Thoracic aorta (tissue), 2 donors: ENCODE data around the gene AXIN2. TPM values are rescaled to one million over a fixed set of nuclear protein-coding genes. Genes with fewer than 3 reads are reported as not detected.

Experiments
- ATAC-seq: fragments of 150-250 bp; one replicate; pipeline ENCODE4 v1.8.0; 2017; ENCODE audit warnings: low read depth; ENCODE audit not compliant: insufficient number of reproducible peaks, low FRiP score
- DNase-seq: peaks from one replicate; pipeline ENCODE4 v3.0.0-alpha.2; 2020; ENCODE audit warnings: low spot score
- H3K27ac ChIP-seq, 2 donors: fragments of 200-600 bp; sonication (generic); 1 replicate in 1 of 2; 2 replicates in 1 of 2; pipeline ENCODE4 v1.5.1; 2016; ENCODE audit warnings: mild to moderate bottlenecking in 2 of 2, moderate library complexity in 2 of 2
- H3K27me3 ChIP-seq: fragments of 200-600 bp; sonication (generic); replicated peaks from 2 replicates; pipeline ENCODE4 v1.6.0; 2016; ENCODE audit warnings: mild to moderate bottlenecking; ENCODE audit not compliant: insufficient read depth
- H3K36me3 ChIP-seq: fragments of 200-600 bp; sonication (generic); one replicate; pipeline ENCODE4 v1.5.1; 2016
- H3K4me1 ChIP-seq, 2 donors: fragments of 200-600 bp; sonication (generic); 1 replicate in 1 of 2; 2 replicates in 1 of 2; pipeline versions ENCODE4 v1.5.1 to v1.6.0; 2016; ENCODE audit warnings: low read depth in 2 of 2, mild to moderate bottlenecking in 1 of 2; ENCODE audit not compliant: control insufficient read depth in 1 of 2
- H3K4me3 ChIP-seq: fragments of 200-600 bp; sonication (generic); 2 replicates; pipeline ENCODE4 v1.5.1; 2016; ENCODE audit warnings: mild to moderate bottlenecking
- H3K9me3 ChIP-seq: fragments of 200-600 bp; sonication (generic); 2 replicates; pipeline ENCODE4 v1.5.1; 2016
- total RNA-seq, 2 donors: library from RNA; depleted of rRNA; stranded (reverse); fragments of >200 nt; gene quantifications; one replicate each; pipeline versions ENCODE4 v1.1.0 to v1.2.3, GENCODE V29; 2016
- TF ChIP-seq, protein P1 (sequence below): fragments of 200-600 bp; sonication (generic); IDR thresholded peaks from one replicate; pipeline ENCODE4 v1.5.1; 2019; ENCODE audit warnings: antibody characterized with exemption

AXIN2 gene
- total RNA-seq, 2 donors from 2014 or later, result 24.9 to 27.4 TPM

DNA sequence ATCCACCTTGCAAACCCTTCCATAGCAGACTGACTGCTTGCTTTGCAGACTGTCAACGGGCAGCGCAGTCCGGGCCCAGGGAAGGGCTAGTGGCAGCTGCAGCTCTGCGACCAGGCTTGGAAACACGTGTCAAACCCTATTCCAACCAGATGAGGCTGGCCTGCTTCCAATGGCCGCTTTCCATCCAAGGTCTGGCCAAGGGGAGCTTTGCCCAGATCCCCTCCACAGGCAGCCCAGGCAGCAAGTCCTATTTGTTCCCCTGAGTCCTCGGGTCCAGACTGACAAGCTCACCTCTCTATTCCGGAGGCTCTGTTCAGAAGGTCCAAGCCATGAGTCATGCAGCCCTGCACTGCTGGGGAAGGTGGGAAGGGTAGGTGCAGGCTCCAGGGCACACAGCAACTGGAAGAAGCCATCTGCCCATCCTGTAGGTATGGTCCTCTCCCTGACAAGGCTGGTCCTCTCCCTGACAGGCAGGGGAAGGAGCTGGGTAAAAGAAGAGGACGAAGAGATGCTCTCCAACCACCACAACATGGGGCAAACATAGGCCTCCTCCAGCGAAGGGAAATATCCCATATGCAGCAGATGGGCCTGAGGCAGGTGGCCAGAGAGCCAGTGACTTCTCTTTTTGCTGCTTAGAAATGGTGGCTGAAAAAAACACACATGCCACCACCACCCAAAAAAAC, 22.6 kb upstream of the AXIN2 start:
- DNase-seq (no peak), ATAC-seq (peak; percentile 25)
- peaks cover 10 to 24% of the 10 kb centered on the region in 2 donors for H3K4me1 ChIP-seq
- no peaks in the 10 kb centered on the region for H3K36me3 ChIP-seq
- H3K9me3 ChIP-seq, result no peaks in the 10 kb centered on the region
- no peaks in the 10 kb centered on the region for H3K27me3 ChIP-seq
- H3K27ac ChIP-seq, result peak overlapping the region; percentile 52 to 53
- peak overlapping the region; percentile 30 for H3K4me3 ChIP-seq
- TF ChIP-seq, protein P1, sequence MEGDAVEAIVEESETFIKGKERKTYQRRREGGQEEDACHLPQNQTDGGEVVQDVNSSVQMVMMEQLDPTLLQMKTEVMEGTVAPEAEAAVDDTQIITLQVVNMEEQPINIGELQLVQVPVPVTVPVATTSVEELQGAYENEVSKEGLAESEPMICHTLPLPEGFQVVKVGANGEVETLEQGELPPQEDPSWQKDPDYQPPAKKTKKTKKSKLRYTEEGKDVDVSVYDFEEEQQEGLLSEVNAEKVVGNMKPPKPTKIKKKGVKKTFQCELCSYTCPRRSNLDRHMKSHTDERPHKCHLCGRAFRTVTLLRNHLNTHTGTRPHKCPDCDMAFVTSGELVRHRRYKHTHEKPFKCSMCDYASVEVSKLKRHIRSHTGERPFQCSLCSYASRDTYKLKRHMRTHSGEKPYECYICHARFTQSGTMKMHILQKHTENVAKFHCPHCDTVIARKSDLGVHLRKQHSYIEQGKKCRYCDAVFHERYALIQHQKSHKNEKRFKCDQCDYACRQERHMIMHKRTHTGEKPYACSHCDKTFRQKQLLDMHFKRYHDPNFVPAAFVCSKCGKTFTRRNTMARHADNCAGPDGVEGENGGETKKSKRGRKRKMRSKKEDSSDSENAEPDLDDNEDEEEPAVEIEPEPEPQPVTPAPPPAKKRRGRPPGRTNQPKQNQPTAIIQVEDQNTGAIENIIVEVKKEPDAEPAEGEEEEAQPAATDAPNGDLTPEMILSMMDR, result no peak

DNA sequence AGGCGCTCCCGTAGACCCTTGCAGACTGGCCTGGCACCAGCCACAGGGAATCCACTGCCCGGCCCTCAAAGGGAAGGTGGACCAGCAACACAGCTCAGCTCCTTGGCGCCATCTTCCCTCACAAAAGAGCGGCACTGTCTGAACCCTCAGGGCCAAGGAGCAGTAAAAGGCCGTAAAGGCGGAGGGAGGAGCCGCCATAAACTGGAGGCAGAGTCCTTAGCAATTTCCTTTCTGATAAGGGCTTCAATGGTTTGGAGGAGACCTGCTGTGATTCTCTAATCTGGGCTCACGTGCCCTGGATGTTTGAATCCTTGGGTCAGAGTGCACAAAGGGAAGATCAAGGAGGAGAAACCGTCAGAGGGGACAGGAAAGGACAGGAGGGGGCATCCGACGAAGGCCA, 15.5 kb upstream of the AXIN2 start:
- TF ChIP-seq, protein P1, result no peak
- no peak for ATAC-seq
- no peaks in the 10 kb centered on the region for H3K36me3 ChIP-seq
- DNase-seq, result no peak
- H3K4me3 ChIP-seq, result no peak overlapping the region
- no peaks in the 10 kb centered on the region for H3K4me1 ChIP-seq
- no peaks in the 10 kb centered on the region for H3K27me3 ChIP-seq
- H3K9me3 ChIP-seq, result no peaks in the 10 kb centered on the region
- no peak overlapping the region for H3K27ac ChIP-seq

DNA sequence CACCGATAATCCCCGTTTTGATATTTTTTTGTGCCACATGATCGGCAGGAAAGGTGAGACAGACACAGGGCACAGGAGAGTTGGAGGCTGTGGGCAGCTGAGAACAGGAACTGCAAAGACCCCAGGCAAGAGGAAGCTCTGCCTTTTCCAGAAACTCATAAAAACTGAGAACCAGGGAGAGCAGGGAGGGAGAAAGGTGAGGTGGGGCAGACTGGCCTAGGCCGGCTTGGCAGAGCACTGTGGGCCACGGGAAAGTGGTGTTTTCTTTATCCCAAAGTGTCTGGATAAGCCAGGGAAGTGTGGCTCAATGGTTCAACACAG, 11.8 kb upstream of the AXIN2 start:
- no peaks in the 10 kb centered on the region for H3K4me1 ChIP-seq
- no peak for ATAC-seq
- H3K36me3 ChIP-seq, result no peaks in the 10 kb centered on the region
- H3K4me3 ChIP-seq, result no peak overlapping the region
- DNase-seq, result no peak
- TF ChIP-seq, protein P1, result no peak
- H3K27me3 ChIP-seq, result no peaks in the 10 kb centered on the region
- no peaks in the 10 kb centered on the region for H3K9me3 ChIP-seq
- no peak overlapping the region for H3K27ac ChIP-seq

DNA sequence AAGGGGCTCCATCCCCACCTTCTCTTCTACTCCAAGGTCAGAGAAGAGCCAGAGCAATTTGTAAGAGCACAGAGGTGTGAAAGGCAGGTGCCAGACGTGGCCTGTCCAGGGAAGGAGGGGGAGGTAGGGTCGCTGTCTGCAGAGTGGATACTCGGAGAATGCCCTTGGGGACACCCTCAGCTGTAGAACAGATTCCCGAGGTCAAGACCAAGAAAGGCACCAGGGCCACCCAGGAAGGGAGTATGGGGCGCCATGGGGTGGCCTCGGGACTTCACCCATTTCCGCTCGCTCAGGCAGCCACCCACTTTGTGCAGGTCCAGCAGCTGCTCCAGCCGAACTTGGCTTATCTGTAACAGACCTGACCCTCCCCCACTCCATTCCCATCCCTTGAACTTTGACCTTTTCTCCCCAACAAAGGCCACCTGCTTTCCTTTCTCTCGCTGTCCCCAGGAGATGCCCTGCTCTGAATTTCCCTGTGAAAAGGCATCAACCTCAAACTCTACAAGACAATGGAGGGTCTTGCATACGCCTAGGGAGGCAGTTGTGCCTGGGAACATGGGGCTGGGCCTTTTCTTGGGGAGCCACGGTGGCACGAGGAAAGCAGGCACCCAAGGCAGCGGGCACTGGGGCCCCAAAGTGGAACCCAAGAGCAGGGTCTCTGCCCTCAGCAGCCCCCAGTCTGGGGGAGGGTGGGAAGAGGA, 11.3 kb upstream of the AXIN2 start:
- no peak for DNase-seq
- Histone ChIP-seq H3K4me1 (no peaks in the 10 kb centered on the region), H3K27ac (no peak overlapping the region), H3K27me3 (no peaks in the 10 kb centered on the region), H3K4me3 (no peak overlapping the region), H3K9me3 (no peaks in the 10 kb centered on the region), H3K36me3 (no peaks in the 10 kb centered on the region)
- ATAC-seq, result no peak
- TF ChIP-seq, protein P1, result no peak

DNA sequence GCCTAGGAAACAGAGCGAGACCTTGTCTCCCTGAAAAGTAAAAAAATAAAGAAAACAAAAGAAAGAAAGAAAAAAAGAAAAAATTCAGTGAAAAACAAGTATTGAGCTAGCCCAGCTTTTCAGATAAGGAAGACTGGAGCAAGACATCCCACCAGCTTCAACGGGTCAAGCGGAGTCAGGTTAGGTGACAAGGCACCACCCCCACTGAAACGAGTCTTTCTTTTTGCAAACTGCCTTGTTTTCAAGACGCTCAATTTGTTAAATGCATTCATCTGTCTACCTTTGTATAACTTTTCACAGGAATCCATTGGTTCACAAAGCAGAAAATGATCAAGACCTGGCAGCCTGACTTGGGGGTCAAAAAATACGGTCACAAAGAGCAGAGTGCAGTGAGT, 10.7 kb upstream of the AXIN2 start:
- no peaks in the 10 kb centered on the region for H3K27me3 ChIP-seq
- no peak overlapping the region for H3K27ac ChIP-seq
- H3K4me3 ChIP-seq, result no peak overlapping the region
- H3K4me1 ChIP-seq, result no peaks in the 10 kb centered on the region
- no peak for DNase-seq
- ATAC-seq, result no peak
- no peaks in the 10 kb centered on the region for H3K9me3 ChIP-seq
- TF ChIP-seq, protein P1, result no peak
- H3K36me3 ChIP-seq, result no peaks in the 10 kb centered on the region
